Tongue (tissue), 2 donors: Measurements from ENCODE around the gene NET1. TPM values are rescaled to one million over a fixed set of nuclear protein-coding genes. Genes with fewer than 3 reads are reported as not detected.

Experiments
- DNase-seq: peaks from one replicate; pipeline ENCODE4 v3.0.0-alpha.2; 2015
- total RNA-seq: library from RNA; depleted of rRNA; stranded (reverse); fragments of >200 nt; gene quantifications from one replicate; pipeline ENCODE4 v1.2.3, GENCODE V29; 2014

The NET1 gene
- total RNA-seq, 1 donor from 2014 or later, result 225 TPM

DNA sequence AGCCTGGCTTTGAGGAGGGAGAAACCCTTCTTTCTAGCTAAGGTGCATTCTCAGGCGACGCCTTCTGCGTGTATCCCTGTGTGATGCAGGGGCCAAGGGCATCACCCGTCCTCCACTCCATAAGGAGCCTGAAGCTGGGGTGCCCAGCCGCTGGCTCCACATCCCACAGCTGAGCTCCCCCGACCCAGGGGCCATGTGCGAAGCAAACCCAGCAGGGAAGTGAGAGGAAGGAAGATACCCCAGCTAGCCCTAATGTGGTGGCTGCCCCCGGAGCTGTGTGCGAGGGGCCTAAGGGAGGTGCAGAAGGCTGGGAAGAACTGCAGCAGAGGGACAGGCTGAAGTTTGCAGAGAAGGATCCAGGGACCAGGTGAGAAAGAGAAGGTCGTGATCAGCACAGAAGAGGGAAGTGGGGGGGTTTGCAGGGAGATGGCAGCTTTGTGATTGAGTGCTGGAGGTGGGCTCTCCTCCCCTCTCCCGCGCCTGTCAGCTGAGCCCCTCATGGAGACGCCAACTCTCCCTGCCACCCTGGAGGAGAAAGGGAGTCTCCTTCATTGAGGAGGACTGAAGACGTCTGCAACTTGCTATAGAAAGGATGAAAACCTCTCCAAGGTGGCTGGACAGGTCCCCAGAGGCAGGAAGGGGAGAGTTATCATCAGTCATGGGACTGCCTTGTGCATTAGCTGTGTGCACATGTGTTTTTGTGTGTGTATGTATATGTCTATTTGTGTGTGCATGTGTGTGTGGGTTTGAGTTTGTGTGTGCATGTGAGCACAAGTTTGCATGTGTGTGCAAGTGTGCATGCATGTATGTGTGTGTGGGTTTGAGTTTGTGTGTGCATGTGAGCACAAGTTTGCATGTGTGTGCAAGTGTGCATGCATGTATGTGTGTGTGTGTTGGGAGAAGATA is 90.5 kb downstream of the NET1 start:
- no peak for DNase-seq

GRCh38 chr10:5503477-5503835 is 91.1 kb downstream of the NET1 start:
- DNase-seq, result peak; percentile 74

DNA sequence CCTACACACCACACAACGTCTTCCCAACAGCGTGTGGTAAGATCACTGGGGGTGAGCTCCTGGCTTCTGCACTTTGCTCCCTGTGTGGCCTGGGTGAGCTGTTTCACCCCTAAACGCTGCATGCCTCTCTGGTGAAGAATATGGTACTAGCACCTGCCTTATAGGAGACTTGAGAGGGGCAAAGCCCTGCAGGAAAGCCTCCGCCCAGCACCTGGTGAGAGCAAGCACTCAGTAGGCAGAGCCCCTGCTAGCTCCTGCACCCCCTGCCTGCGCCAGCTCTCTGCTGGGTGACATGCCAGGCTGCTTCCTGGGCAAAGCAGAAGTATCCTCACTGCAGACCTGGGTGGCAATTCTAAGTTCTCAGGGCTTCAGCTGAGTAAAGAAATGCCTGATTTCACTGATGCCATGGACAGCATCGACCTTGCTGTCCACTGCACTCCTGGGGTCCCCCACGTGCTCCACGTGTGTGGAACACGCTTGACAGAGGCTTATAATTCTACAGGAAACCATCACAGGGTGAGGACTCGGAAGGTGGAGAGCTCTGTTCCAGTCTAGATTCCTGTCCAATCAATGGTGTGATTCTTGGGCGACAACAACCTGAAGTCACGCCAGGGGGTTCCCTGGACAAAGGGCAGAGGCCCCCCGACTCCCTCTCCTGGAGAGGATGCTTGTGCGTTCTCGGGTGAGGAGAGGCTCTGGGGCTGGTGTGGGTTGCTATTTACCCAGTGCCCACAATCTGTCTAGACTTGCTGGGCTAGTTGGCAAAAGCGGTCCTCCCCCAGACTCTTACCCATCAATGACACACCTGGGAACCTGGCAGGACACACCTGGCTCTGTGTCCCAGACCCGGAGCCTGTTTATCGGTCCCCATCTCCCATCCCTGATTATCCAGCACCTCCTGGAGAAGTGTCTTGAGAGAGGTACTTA is 92.1 kb downstream of the NET1 start:
- no peak for DNase-seq

GRCh38 chr10:5506246-5506645 is 93.9 kb downstream of the NET1 start:
- no peak for DNase-seq

DNA sequence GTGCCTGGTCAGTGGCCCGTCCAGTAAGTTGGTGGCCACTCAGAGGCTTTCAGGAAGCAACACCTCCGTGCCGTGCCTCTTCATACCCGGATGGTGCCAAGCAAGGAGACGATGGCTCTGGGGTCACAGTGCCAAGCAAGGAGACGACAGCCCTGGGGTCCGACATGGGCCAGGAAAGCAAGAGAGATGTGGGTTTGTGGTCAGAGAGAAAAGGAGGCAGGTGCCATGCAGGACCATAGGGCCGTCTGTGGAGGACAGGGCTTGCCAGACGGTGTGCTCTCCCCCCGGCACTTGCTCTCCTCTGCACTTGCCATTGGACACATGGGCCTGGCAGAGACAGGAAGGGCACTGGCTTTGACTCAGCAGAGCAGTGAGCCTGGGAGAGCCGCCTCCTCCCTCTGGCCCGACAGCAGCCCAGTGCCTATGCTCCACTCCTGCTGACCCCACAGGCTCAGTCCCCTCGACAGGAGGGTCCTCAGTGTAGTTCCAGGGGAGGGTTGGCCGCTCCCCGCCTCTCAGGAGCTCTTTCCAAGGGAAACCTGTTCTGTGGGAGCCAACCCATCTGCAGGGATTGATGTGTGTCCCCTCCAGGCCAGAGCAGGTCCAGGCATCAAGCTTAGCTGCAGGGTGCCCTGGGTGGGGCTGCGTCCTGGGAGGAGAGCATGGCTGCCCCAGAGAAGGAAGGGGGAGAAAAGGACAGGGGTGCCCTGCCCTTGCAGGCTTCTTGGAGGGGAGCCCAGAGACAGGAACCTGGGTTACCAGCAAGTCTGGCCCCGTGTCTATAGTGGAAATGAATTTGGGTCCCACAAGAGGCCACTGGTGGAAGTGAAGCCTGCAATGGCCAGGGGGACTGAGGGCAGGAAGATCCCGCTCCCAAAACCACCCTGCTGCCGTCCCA is 94.6 kb downstream of the NET1 start:
- DNase-seq, result no peak

- no peak for DNase-seq
Observed at GRCh38 chr10:5507649-5508131, 95.3 kb downstream of the NET1 start.

GRCh38 chr10:5508161-5508604 is 95.8 kb downstream of the NET1 start:
- no peak for DNase-seq

Other genes with a start within 250 kb of the NET1 start
- gene AKR1C8, start 227.4 kb upstream of the NET1 start, total RNA-seq, result not detected
- gene AKR1C4, start 215.7 kb upstream of the NET1 start, total RNA-seq, result not detected
- gene UCN3, start 47.6 kb upstream of the NET1 start, total RNA-seq, result not detected
- 0.31 TPM for gene TUBAL3, start 7.7 kb upstream of the NET1 start, total RNA-seq
- 0.41 TPM for gene CALML5, start 87.0 kb downstream of the NET1 start, total RNA-seq
- 9.4 TPM for gene CALML3, start 112.4 kb downstream of the NET1 start, total RNA-seq